ENCODE data around the gene ZMYND8. TPM values are rescaled to one million over a fixed set of nuclear protein-coding genes. Genes with fewer than 3 reads are reported as not detected.

ZMYND8 gene
- total and polyA plus RNA-seq, 10 of the 15 experiments (the other 5 are each of a cell fraction or from before 2014, with no cell fraction given), result 12.9 to 54.8 (median 23.1) TPM

- TF ChIP-seq CUX1 (IDR thresholded peaks at IDR 0.05; ENCODE audit: insufficient replicate concordance, low read depth, low read length) (no peak), TARDBP (IDR thresholded peaks at IDR 0.05; ENCODE audit: borderline replicate concordance) (no peak), ELK1 (IDR thresholded peaks at IDR 0.05; ENCODE audit: low read depth, low read length) (no peak), JUNB (IDR thresholded peaks at IDR 0.05) (no peak), HDGF (IDR thresholded peaks at IDR 0.05) (no peak), NFXL1 (IDR thresholded peaks at IDR 0.05; ENCODE audit: borderline replicate concordance) (peak; percentile 21; the same call in 1 of the 2 replicates), SREBF2 (IDR thresholded peaks at IDR 0.05; ENCODE audit: low read length) (no peak), SUZ12 (IDR thresholded peaks at IDR 0.05; ENCODE audit: unreplicated experiment) (no peak), PRDM15 (CRISPR knock-in tag; IDR thresholded peaks at IDR 0.05) (no peak), CEBPZ (IDR thresholded peaks at IDR 0.05; ENCODE audit: low read depth, low read length) (no peak), CBFB (IDR thresholded peaks at IDR 0.05; ENCODE audit: low read depth) (no peak), KAT2A (conservative IDR thresholded peaks at IDR 0.05; ENCODE audit: control insufficient read depth, low read depth, low read length) (no peak), NR2C1 (IDR thresholded peaks at IDR 0.05) (no peak), RELB (IDR thresholded peaks at IDR 0.05; ENCODE audit: low read depth) (no peak)
Measured at GRCh38 chr20:47317127-47317895, 39.2 kb downstream of the ZMYND8 start (continued).

All from GM12878 (cell line).